T-helper 1 cell treated with Interleukin-12 subunit alpha and Interleukin-12 subunit beta and Interleukin-4 antibody, amounts not matched to agents 30 μg/mL and 1 μg/mL, for 36 hours (primary cell): ENCODE data around the gene ANKRD11.
"Not testable (repeated sequence)": the region's sequence is repeated elsewhere in the genome, so short reads cannot be mapped to it uniquely, and the experiment has no call there.

Source experiments
- H3K27ac Mint-ChIP-seq: one replicate; pipeline ENCODE4 v1.8.0; 2021; ENCODE audit warnings: mild to moderate bottlenecking, mixed read lengths
- H3K27me3 Mint-ChIP-seq: one replicate; pipeline ENCODE4 v1.8.0; 2021; ENCODE audit warnings: low read depth, mixed read lengths
- H3K36me3 Mint-ChIP-seq: one replicate; pipeline ENCODE4 v1.8.0; 2021; ENCODE audit warnings: low read depth, mixed read lengths
- H3K4me1 Mint-ChIP-seq: one replicate; pipeline ENCODE4 v1.8.0; 2021; ENCODE audit warnings: low read depth, mixed read lengths
- H3K4me3 Mint-ChIP-seq: one replicate; pipeline ENCODE4 v1.8.0; 2021; ENCODE audit warnings: mild to moderate bottlenecking, moderate library complexity, mixed read lengths
- H3K9me3 Mint-ChIP-seq: one replicate; pipeline ENCODE4 v1.8.0; 2021; ENCODE audit warnings: mixed read lengths

Gene ANKRD11

DNA sequence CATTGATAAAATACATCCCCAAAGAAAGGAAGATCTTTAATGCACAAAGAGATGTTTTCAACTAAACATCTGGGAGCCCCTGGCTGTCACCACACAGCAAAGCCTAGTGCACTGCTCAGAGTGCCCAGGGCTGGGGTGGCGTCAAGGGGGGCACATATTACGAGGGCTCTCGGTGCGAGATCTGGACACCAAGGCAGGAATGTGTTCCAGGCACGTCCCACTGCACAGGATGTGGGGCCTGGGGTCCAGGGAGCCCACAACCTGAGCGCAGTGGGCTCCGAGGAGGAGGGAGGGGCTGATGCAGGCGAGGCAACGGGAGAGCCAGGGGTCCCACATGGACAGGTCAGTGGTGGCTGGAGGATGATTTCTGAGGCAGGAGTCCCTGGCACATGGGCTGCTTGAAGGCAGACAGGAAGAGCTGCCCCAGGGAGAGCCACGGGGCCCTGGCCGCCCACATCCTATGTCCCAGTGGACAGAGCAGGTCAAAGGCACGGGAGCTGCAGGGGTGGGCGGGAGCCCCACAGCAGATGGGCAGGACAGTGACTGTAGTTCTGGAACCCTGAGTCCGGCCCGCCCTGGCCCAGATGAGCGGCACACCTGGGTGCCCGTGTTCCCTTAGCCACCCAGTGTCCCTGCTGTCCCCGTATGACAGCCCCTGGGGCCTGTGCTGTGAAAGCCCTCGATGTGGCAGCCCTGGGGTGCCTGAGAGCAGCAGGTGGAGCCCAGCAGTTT lies 216.5 kb downstream of the ANKRD11 start:
- Mint-ChIP-seq H3K4me1 (no peaks in the 10 kb centered on the region), H3K27me3 (no peaks in the 10 kb centered on the region), H3K27ac (no peak overlapping the region), H3K36me3 (peaks cover 23% of the 10 kb centered on the region), H3K9me3 (no peaks in the 10 kb centered on the region), H3K4me3 (no peak overlapping the region)

DNA sequence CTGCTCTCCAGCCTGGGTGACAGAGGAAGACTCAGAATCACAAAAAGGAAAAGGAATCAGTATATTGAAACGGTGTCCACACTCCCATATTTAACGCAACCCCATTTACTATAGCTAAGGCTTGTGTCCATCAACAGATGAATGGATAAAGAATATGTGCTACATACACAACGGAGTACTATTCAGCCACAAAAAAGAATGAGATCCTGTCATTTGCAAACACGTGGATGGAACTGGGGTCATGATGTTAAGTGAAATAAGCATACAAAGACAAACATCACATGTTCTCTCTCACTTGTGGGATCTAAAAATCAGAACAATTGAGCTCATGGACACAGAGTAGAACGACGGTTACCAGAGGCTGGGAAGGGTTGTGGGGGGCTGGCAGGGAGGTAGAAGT lies 217.7 kb downstream of the ANKRD11 start:
- no peak overlapping the region for H3K4me3 Mint-ChIP-seq
- H3K27ac Mint-ChIP-seq: no peak overlapping the region
- no peaks in the 10 kb centered on the region for H3K27me3 Mint-ChIP-seq
- H3K4me1 Mint-ChIP-seq: no peaks in the 10 kb centered on the region
- H3K36me3 Mint-ChIP-seq: peaks cover 25% of the 10 kb centered on the region
- H3K9me3 Mint-ChIP-seq: no peaks in the 10 kb centered on the region

DNA sequence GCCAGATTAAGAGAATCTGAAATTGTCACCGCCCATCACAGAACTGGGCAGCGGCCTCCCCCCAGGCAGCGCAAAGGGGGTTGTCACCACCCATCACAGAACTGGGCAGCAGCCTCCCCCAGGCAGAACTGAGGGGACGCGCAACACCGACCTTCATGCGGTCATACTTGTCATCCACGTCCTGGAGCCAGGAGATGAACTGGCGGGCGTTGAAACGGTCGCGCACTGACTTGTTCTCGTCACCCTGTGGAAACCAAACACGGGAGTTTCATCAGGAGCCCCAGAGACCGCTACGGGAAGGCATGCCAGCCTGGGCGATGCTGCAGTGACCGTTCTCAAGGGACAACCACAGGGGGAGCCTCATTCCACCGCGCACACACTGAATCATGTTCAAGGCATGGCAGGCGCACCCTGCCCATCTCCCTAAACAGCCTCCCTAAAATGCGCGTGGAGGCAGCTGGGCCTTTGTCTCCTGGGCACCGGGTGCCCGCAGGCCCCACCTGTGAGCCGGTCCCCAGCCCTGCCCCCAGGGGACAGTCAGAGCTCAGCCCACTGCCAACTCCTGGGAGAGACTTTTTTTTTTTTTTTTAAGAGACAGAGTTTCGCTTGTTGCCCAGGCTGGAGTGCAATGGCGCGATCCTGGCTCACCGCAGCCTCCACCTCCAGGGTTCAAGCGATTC lies 219.6 kb downstream of the ANKRD11 start:
- H3K27ac Mint-ChIP-seq: no peak overlapping the region
- H3K4me3 Mint-ChIP-seq: no peak overlapping the region
- H3K36me3 Mint-ChIP-seq: peaks cover 25% of the 10 kb centered on the region
- H3K9me3 Mint-ChIP-seq: no peaks in the 10 kb centered on the region
- H3K27me3 Mint-ChIP-seq: no peaks in the 10 kb centered on the region
- no peaks in the 10 kb centered on the region for H3K4me1 Mint-ChIP-seq

DNA sequence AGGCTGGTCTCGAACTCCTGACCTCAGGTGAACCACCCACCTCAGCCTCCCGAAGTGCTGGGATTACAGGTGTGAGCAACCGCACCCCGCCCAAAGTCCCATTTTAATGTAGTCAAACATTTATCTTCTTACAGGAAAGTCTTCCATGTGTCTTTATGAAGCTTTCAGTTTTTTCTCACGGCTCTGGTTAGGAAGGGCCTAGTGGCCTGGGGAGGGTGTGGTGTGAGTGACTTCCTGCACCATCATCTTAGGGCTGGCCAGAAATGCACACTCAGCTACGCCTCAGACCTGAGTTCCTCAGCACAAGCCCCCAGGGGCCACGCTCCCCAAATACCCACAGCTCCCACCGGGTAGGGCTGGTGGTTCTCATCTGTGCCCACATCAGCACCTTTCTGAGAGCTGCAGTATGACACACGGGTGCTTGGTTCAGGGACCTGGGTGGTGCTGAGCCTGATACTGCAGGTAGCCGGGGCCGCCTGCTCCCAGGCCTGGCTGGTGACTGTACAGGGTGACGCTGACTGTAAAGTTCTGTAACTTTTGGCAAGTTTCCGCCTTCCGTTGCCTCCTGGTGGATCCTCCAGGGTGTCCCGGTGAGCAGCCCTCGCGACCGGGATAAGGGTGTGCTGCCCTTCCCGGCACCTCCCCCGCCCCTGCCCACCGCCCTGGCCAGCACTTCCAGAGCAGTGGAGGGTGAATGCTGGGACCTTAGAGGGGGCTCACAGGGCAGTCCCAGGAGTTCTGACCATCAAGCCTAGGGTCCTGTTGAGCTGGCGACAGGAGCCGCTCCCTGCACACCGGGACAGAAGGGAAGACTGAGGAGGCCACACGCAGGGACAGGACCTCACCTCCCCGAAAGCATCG lies 220.3 kb downstream of the ANKRD11 start:
- Mint-ChIP-seq H3K27ac (no peak overlapping the region), H3K36me3 (peaks cover 23% of the 10 kb centered on the region), H3K27me3 (no peaks in the 10 kb centered on the region), H3K4me3 (no peak overlapping the region), H3K4me1 (no peaks in the 10 kb centered on the region), H3K9me3 (no peaks in the 10 kb centered on the region)

DNA sequence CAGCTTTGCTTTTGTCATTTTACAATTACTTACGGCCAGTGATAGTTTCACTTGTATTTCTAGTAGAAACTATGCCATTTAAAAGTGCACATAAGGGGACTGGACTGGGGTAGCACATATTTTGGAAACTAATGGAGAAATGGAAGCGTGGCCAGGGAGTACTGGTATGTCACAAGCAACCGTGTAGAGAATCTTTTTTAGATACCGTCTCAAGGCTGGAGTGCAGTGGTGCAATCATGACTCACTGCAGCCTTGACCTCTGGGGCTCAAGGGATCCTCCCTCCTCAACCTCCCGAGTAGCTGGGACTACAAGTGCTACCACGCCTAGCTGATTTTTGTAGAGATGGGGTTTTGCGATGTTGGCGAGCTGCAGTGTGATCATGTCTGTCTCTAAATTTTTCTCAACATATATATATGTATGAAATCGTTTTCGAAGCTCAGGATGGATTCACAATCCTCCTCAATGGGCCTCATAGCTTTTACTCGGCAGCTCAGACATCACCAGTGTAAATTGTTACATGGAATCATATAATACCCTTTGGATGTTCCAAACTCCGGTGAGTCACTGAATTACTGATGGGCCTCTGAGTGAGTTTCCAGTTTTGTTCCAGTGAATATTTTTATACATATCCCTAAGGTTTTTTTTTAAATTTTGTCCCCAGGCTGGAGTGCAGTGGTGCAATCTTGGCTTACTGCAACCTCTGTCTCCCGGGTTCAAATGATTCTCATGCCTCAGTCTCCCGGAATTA lies 221.2 kb downstream of the ANKRD11 start:
- Mint-ChIP-seq H3K27me3 (no peaks in the 10 kb centered on the region), H3K9me3 (no peaks in the 10 kb centered on the region), H3K4me1 (no peaks in the 10 kb centered on the region), H3K36me3 (peaks cover 23% of the 10 kb centered on the region), H3K27ac (no peak overlapping the region), H3K4me3 (no peak overlapping the region)

DNA sequence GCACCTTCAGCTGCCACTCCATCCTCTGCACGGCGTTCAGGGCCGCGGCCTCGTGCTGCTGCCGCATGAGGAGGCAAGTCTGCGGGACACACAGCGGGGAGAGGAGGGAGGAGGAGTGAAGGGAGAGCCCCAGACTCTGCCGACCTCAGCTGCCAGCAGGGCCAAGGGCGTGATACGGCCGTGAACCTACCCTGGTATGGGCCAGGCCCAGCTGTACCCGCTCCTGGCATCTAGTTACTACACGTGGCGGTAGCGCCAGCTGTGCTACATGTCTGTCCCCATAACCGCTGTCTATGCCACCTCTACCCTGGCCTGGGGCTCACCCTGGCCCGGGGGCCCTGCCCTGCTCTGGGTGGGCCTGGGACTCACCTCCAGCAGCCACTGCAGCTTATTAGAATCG lies 221.8 kb downstream of the ANKRD11 start:
- Mint-ChIP-seq H3K27ac (no peak overlapping the region), H3K4me1 (no peaks in the 10 kb centered on the region)

DNA sequence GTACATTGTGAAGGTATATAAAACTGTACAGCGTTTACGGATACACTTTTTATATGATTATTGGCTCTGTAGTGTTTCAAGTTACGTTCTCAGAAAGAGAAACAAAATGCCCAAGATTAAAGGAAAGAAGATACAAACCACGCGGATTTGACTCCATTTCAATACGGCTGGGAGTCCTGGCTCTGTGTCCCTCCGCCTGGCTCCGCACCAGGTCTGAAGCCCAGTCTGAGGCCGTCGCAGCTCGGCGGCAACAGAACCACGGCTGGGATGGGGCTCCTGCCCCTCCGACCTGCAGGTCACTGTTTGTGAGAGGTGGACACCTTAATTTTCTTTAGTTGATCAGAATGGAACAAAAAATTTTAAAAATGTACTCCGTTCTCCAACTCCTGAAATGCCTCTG lies 222.6 kb downstream of the ANKRD11 start:
- H3K27ac Mint-ChIP-seq, H3K4me1 Mint-ChIP-seq, H3K27me3 Mint-ChIP-seq, H3K9me3 Mint-ChIP-seq, H3K4me3 Mint-ChIP-seq: not testable (repeated sequence)
- H3K36me3 Mint-ChIP-seq: peaks cover 12% of the 10 kb centered on the region

More for the DNA sequence above, 221.8 kb downstream of the ANKRD11 start:
- H3K36me3 Mint-ChIP-seq: peaks cover 21% of the 10 kb centered on the region
- no peak overlapping the region for H3K4me3 Mint-ChIP-seq
- no peaks in the 10 kb centered on the region for H3K27me3 Mint-ChIP-seq
- H3K9me3 Mint-ChIP-seq: no peaks in the 10 kb centered on the region

DNA sequence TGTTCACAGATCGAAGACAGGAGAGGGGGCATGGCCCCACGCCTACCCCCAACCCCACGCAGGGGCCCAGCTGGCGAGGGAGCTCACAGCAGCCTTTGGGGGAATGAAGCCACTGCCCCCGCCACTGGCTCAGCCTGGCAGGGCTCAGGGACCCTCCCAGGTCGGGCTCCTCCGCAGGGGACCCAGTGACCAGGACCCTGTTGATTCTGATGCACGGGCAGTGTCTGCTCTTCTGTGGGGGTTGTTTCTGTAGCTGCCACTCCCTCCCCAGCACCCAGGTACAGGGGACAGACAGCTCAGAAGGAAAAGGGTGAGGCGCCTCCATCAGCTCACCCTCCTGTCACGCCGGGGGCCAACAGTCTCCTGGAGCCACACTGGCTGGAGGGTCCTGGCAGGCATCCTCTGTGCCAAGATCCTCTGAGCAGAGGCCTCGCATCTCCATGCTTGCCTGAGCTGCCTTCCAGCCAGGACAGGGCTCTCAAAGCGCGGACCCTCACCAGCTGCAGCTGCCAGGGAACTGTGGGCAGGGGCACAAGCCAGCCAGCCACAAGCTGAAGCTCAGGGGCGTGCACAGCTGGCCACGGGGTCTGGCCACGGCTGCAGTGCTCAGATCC lies 223.7 kb downstream of the ANKRD11 start:
- Mint-ChIP-seq H3K36me3 (peaks cover 7% of the 10 kb centered on the region), H3K27ac (no peak overlapping the region), H3K4me1 (peaks cover 2% of the 10 kb centered on the region), H3K4me3 (no peak overlapping the region), H3K9me3 (no peaks in the 10 kb centered on the region), H3K27me3 (no peaks in the 10 kb centered on the region)

DNA sequence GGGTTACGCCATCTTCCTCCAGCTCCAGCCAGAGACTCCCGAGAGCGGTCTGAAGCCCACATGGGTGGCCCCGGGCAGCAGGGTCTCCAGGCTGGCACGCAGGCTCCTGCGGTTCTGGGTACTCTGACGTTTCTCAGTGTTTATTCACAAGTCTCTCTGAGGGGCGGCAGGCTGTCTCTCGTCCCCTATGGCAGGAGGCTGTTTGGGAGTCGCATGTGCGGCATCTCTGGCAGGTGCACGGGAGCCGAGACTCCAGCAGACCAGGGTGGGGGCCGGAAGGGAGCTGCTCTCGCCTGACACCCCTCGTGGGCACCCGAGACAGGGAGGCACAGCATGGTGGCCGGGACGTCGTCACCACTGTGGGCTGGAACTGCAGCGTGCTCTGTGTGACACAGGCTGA lies 224.7 kb downstream of the ANKRD11 start:
- Mint-ChIP-seq H3K9me3 (no peaks in the 10 kb centered on the region), H3K27ac (no peak overlapping the region), H3K36me3 (peaks cover 3% of the 10 kb centered on the region), H3K4me3 (no peak overlapping the region), H3K27me3 (no peaks in the 10 kb centered on the region), H3K4me1 (peaks cover 5% of the 10 kb centered on the region)

DNA sequence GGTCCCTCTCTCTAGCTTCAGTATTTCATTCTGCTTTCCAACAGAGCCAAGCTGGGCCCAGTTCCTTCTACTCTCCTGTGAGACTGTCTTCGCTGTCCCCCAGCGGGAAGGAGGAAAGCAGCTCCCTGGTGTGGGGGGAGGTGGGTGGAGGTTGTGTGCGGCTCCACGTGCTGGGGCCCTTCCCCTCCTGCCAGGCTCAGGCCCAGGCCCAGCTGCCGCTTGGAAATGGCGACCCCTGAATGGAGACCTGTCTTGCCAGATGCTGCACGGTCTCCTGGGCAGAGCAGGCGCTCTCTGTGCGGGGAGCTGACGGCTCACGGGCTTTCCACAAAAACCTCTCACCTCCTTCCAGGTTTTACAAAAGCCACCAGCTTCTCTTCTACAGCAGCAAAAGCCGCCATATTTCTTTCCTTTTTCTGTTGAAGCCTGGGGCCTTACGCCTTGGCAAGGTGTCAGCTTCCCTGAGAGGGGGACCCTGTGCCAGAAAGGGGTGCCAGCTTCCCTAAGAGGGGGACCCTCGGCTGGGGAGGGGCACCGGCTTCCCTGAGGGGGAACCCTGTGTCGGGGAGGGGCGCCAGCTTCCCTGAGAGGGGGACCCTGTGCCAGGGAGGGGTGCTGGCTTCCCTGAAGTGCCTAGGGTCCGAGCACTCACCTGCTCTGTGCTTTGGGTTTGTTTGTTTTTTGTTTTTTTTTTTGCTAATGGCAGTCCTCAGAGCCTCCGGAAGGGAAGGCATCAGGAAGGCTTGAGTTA lies 225.4 kb downstream of the ANKRD11 start:
- Mint-ChIP-seq H3K27me3 (no peaks in the 10 kb centered on the region), H3K36me3 (peaks cover 3% of the 10 kb centered on the region), H3K9me3 (no peaks in the 10 kb centered on the region), H3K4me3 (no peak overlapping the region), H3K4me1 (peaks cover 5% of the 10 kb centered on the region), H3K27ac (no peak overlapping the region)

DNA sequence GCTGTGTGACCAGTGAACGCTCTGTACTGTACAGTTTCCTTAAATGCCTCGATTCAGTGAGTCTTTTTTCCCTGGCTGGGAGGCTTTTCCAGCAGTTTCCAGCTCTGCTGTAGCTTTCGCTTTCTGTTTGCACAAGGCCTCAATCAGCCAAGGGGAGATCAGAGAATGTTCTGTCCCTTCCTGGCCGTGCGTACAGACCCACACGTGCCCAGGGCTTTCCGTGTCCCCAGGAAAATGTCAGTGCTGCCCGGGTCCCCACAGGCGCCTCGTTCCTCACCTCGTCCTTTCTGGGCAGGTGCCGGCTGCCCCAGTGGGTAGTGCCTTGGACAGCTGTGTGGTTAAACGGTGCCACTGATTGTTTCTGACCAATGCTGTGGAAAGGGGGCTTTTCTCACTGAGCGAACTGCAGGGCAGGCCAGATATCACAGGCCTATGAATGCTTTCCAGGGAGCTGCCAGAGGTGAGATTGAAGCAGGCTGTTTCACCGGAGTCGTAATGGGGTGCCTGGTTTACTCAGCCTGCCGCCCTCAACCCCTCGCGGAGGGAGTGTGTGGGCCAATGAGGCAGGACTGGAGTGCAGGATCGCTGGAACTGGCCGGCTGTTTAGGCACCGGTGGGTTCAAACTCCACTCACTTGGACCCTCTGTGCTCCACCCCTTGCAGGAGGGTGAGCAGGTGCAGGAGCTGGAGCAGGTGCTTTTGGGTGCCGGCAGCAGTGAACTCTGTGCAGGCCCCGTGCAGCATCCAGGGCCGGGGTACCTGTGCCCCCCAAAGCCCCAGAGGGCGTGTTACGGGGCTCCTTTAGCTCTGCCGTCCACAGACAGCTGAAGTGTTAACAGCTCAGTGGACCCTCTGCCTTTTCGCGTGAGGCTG lies 228.4 kb downstream of the ANKRD11 start:
- Mint-ChIP-seq H3K36me3 (peaks cover 2% of the 10 kb centered on the region), H3K27ac (peak overlapping the region; percentile 69), H3K4me3 (peak overlapping the region; percentile 37), H3K27me3 (peaks cover 22% of the 10 kb centered on the region), H3K4me1 (peaks cover 9% of the 10 kb centered on the region), H3K9me3 (no peaks in the 10 kb centered on the region)

DNA sequence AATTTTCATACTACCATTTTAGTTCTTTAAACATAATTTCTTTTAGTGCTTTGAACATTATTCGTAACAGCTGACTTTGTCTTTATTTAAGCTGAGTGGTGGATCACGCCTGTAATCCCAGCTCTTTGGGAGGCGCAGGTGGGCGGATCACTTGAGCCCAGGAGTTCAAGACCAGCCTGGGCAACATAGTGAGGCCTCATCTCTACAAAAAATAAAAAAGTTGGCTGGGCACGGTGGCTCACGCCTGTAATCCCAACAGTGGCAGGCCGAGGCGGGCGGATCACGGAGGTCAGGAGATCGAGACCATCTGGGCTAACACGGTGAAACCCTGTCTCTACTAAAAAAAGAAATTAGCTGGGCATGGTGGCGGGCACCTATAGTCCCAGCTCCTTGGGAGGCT lies 230.5 kb downstream of the ANKRD11 start:
- Mint-ChIP-seq H3K4me1 (peaks cover 16% of the 10 kb centered on the region), H3K27me3 (peaks cover 35% of the 10 kb centered on the region)
- H3K4me3 Mint-ChIP-seq, H3K9me3 Mint-ChIP-seq, H3K27ac Mint-ChIP-seq, H3K36me3 Mint-ChIP-seq: not testable (repeated sequence)
